Measurements from ENCODE around the gene CNOT11.
"Not testable (repeated sequence)": the region's sequence is repeated elsewhere in the genome, so short reads cannot be mapped to it uniquely, and the experiment has no call there.

- TF ChIP-seq EZH2 (IDR thresholded peaks at IDR 0.05; ENCODE audit: insufficient read depth, poor library complexity, severe bottlenecking); EZH2phosphoT487 (IDR thresholded peaks at IDR 0.05; ENCODE audit: insufficient read depth, low read depth): not testable (repeated sequence)
These were observed 12.0 kb upstream of the CNOT11 start for GRCh38 chr2:101240694-101241093.
